Activated naive CD4-positive, alpha-beta T cell treated with anti-CD3 and anti-CD28 coated beads, Interleukin-2, amount 50 U/mL, for 72 hours (primary cell): ENCODE results near the gene RFTN1. TPM values are rescaled to one million over a fixed set of nuclear protein-coding genes. Genes with fewer than 3 reads are reported as not detected.

ENCODE experiments used
- ATAC-seq, 2 donors: fragments of 150-1000 bp; cut with Tn5 transposase; 2 replicates each; pipeline ENCODE4 v1.10.0; 2021; ENCODE audit warnings: mild to moderate bottlenecking in 2 of 2, moderate library complexity in 2 of 2
- DNase-seq, 2 donors: peaks; one replicate each; pipeline ENCODE4 v3.0.0; 2021 to 2022; ENCODE audit warnings: low spot score in 2 of 2
- H3K27ac Mint-ChIP-seq, 2 donors: one replicate each; pipeline ENCODE4 v1.8.0; 2022; ENCODE audit warnings: mild to moderate bottlenecking in 2 of 2, mixed read lengths in 2 of 2
- H3K36me3 Mint-ChIP-seq, 2 donors: one replicate each; pipeline ENCODE4 v1.8.0; 2022; ENCODE audit warnings: mixed read lengths in 2 of 2
- H3K9me3 Mint-ChIP-seq, 2 donors: one replicate each; pipeline ENCODE4 v1.8.0; 2022; ENCODE audit warnings: mixed read lengths in 2 of 2
- total RNA-seq, 2 donors: library from RNA; stranded (reverse); gene quantifications; one replicate each; pipeline ENCODE4 v1.2.3, GENCODE V29; 2022

Gene RFTN1
- total RNA-seq, 2 donors from 2014 or later: 94.3 to 111 TPM

GRCh38 chr3:16485395-16485992 lies 28.0 kb downstream of the RFTN1 start:
- peak overlapping the region in 1 of 2 donors; percentile 44 for H3K27ac Mint-ChIP-seq
- peaks cover 19 to 62% of the 10 kb centered on the region in 2 donors for H3K36me3 Mint-ChIP-seq
- H3K9me3 Mint-ChIP-seq: no peaks in the 10 kb centered on the region
- ATAC-seq: no peak
- no peak for DNase-seq

- H3K9me3 Mint-ChIP-seq: no peaks in the 10 kb centered on the region
- no peak for ATAC-seq
- H3K27ac Mint-ChIP-seq: peak overlapping the region in 1 of 2 donors; percentile 44
Observed at GRCh38 chr3:16484984-16485383, 28.5 kb downstream of the RFTN1 start.

DNA sequence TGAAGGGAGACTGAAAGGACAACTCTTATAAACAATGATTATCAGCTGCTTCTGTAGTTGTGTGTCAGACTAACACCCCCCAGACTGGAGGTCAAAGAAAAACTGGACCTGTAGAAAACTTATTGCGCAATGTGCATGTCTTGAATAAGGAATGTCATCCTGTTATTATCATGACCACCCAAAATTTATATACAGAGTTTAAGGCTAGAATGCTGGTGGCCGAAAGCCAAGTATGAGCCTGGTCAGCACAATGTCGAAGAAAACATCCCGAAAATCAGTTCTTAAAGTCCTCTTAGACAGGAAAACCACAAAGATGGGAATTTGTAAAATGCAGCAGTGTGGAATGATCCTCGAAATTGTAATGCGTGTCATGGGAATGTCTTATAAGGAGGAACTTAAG lies 29.3 kb downstream of the RFTN1 start:
- DNase-seq (no peak), ATAC-seq (no peak)
- Mint-ChIP-seq H3K27ac (peak overlapping the region in 1 of 2 donors; percentile 76), H3K9me3 (no peaks in the 10 kb centered on the region), H3K36me3 (peaks cover 9 to 62% of the 10 kb centered on the region in 2 donors)

More at GRCh38 chr3:16484984-16485383, 28.5 kb downstream of the RFTN1 start:
- no peak for DNase-seq
- peaks cover 17 to 62% of the 10 kb centered on the region in 2 donors for H3K36me3 Mint-ChIP-seq

GRCh38 chr3:16482770-16483531 lies 30.5 kb downstream of the RFTN1 start:
- H3K36me3 Mint-ChIP-seq: peaks cover 7 to 60% of the 10 kb centered on the region in 2 donors
- peak overlapping the region; percentile 76 to 92 for H3K27ac Mint-ChIP-seq
- DNase-seq (peak in 1 of 2 donors; percentile 21), ATAC-seq (peak; percentile 41 to 67)
- H3K9me3 Mint-ChIP-seq: no peaks in the 10 kb centered on the region

GRCh38 chr3:16482194-16482769 lies 31.2 kb downstream of the RFTN1 start:
- no peaks in the 10 kb centered on the region for H3K9me3 Mint-ChIP-seq
- peak; percentile 52 to 73 for ATAC-seq
- no peak for DNase-seq
- peaks cover 9 to 67% of the 10 kb centered on the region in 2 donors for H3K36me3 Mint-ChIP-seq
- H3K27ac Mint-ChIP-seq: peak overlapping the region; percentile 76 to 92

- no peaks in the 10 kb centered on the region for H3K9me3 Mint-ChIP-seq
- ATAC-seq: no peak
- peak overlapping the region; percentile 0 to 76 for H3K27ac Mint-ChIP-seq
- DNase-seq: no peak
- peaks cover 16 to 68% of the 10 kb centered on the region in 2 donors for H3K36me3 Mint-ChIP-seq
Observed at GRCh38 chr3:16481546-16481897, 32.0 kb downstream of the RFTN1 start.

DNA sequence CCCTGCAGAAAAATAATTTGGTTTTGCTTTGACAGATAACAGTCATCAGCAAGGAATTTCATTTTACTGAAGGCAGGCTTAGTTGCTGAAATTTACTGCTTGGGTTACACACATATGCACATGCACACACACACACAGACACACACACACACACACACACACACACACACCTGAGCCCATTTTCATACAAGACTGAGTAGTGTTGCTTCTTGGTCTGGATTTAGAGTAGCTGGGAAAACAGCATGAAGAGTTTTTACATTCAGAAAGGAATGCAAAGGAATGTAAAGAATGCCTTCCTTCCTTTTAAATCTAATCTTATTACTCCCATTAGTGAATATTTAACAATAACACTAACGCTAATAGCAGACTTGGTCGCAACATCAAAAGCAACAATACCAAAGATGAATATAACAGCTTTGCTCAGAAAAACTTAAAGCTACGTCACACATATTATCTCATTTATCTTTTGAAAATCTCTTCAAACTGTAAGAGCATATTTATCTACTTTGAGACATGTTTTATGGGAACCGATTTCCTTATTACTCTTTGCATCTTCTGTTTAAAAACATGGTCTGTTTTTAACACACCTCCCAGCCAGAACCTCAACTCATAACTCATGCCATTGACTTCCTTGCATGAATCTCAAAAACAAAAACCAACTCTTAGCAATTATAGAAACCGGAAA lies 32.5 kb downstream of the RFTN1 start:
- H3K36me3 Mint-ChIP-seq: peaks cover 21 to 68% of the 10 kb centered on the region in 2 donors
- H3K27ac Mint-ChIP-seq: peak overlapping the region; percentile 0 to 76
- ATAC-seq (no peak), DNase-seq (no peak)
- H3K9me3 Mint-ChIP-seq: no peaks in the 10 kb centered on the region

DNA sequence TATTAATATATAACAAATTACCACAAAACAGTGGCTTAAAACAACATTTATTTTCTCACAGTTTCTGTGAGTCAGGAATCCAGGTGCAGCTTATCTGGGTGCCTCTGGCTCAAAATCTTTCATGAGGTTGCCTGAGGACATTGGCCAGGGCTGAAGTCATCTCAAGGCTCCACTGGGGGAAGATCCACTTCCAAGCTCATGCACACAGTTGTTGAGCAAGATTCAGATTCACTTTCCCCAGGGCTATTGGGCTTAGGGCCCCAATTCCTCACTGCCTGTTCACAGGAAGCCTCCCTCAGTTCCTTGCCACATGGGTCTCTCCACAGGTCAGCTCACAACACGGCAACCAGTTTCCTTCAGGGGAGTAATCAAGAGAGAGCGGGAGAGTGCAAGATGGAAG lies 35.0 kb downstream of the RFTN1 start:
- Mint-ChIP-seq H3K36me3 (peaks cover 41 to 73% of the 10 kb centered on the region in 2 donors), H3K27ac (peak overlapping the region in 1 of 2 donors; percentile 59), H3K9me3 (no peaks in the 10 kb centered on the region)
- no peak for ATAC-seq
- DNase-seq: no peak

DNA sequence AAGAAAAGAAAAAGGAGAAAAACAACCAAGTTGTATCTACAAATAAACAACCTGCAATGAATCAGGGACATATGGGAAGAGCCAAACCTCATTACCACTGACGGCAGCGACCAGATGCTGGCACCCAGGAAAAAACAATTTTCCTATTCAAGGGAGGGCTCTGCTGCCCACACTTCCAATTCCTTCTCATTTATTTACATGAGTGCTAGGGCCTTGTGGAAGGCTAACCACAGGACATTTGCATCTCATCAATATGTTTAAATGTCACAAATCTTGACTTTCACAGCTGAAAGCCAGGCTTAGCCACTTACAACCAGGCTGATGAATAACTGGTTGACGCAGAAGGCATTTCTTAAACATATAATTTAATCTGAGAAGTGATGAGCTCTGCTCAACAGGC lies 36.0 kb downstream of the RFTN1 start:
- Mint-ChIP-seq H3K27ac (peak overlapping the region; percentile 9 to 24), H3K9me3 (no peaks in the 10 kb centered on the region), H3K36me3 (peaks cover 42 to 77% of the 10 kb centered on the region in 2 donors)
- no peak for DNase-seq
- no peak for ATAC-seq

GRCh38 chr3:16477056-16477455 lies 36.4 kb downstream of the RFTN1 start:
- Mint-ChIP-seq H3K27ac (peak overlapping the region; percentile 9 to 24), H3K9me3 (no peaks in the 10 kb centered on the region), H3K36me3 (peaks cover 45 to 82% of the 10 kb centered on the region in 2 donors)
- DNase-seq (no peak), ATAC-seq (no peak)

- Mint-ChIP-seq H3K9me3 (no peaks in the 10 kb centered on the region), H3K27ac (peak overlapping the region in 1 of 2 donors; percentile 9), H3K36me3 (peaks cover 48 to 86% of the 10 kb centered on the region in 2 donors)
- DNase-seq (no peak), ATAC-seq (peak; percentile 56 to 71)
Observed at GRCh38 chr3:16476636-16477035, 36.9 kb downstream of the RFTN1 start.

DNA sequence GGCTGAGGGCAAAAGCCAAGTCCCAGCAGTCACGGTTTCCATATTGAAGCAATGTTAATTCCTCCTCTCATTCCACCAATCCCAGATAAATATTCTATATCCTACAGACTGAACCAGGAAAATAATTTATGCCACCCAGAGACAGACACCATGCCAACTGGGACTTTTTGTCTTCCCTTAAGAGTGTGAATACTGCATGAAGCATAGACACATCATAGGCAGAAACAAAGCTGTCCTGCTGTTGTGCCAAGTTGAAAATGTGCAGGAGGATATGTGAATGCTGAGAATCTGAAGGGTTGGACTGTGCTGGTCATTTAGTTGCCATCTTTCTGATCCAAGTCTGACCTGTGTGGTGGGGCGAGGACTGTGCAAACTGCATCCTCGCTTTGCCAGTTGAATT lies 37.7 kb downstream of the RFTN1 start:
- no peak for ATAC-seq
- H3K36me3 Mint-ChIP-seq: peaks cover 48 to 90% of the 10 kb centered on the region in 2 donors
- no peak for DNase-seq
- H3K27ac Mint-ChIP-seq: peak overlapping the region in 1 of 2 donors; percentile 9
- H3K9me3 Mint-ChIP-seq: no peaks in the 10 kb centered on the region

DNA sequence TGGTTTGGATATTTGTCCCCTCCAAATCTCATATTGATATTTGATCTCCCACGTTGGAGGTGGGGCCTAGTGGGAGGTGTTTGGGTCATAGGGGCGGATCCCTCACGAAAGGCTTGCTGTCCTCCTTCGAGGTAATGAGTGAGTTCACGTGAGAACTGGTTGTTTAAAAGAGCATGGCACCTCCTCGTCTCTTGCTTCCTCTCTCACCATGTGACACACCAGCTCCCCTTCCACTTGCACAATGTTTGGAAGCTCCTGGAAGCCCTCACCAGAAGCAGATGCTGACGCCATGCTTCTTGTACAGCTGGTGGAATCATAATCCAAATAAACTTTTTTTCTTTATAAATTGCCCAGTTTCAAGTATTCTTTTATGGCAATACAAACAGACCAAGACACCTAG lies 38.6 kb downstream of the RFTN1 start:
- ATAC-seq (no peak), DNase-seq (no peak)
- Mint-ChIP-seq H3K9me3 (peaks cover 0 to 6% of the 10 kb centered on the region in 2 donors), H3K27ac (peak overlapping the region in 1 of 2 donors; percentile 36), H3K36me3 (peaks cover 55 to 94% of the 10 kb centered on the region in 2 donors)

DNA sequence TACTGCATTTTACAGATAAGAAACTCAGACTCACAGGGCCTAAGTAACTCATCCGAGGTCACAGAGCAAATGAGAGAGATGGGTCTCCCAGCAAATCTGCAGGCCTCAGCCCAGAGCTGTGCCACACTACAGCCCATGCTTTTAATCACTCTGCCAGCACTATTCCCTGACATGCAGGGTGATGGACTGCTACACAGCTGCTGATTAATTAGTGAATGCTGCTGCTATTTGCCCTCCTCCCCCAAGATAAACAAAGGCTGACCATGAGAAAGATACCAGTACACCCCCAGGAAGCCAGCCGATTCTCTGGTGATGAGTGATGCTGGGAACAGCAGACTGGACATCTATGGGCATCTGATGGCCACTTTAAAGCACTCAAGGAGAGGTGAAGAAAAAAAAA lies 39.3 kb downstream of the RFTN1 start:
- ATAC-seq: no peak
- DNase-seq: no peak
- Mint-ChIP-seq H3K27ac (no peak overlapping the region), H3K36me3 (peaks cover 55 to 93% of the 10 kb centered on the region in 2 donors), H3K9me3 (peaks cover 0 to 7% of the 10 kb centered on the region in 2 donors)

- Mint-ChIP-seq H3K36me3 (peaks cover 48 to 91% of the 10 kb centered on the region in 2 donors), H3K27ac (peak overlapping the region in 1 of 2 donors; percentile 5), H3K9me3 (peaks cover 0 to 7% of the 10 kb centered on the region in 2 donors)
- DNase-seq (no peak), ATAC-seq (no peak)
Observed at GRCh38 chr3:16472593-16472992, 40.9 kb downstream of the RFTN1 start.

DNA sequence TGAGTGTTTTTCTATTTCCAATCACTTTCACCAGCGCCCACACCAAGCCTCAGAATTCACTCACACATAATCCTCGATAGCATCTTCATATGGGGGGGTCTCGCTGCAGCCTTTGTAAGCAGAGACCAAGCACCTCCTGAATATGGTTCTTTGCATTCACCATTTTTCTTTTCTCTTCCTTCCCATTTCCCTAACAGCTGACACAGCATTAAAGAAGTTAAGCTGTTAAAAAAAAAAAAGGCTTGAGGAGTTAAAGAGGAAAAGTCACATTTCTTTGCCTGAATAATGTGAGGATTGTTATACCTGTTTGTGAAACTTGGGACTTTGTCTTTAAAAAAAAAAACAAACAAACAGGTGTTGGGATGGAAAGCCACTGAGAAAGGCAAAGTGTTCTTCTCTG lies 41.6 kb downstream of the RFTN1 start:
- ATAC-seq (no peak), DNase-seq (no peak)
- Mint-ChIP-seq H3K9me3 (peaks cover 0 to 7% of the 10 kb centered on the region in 2 donors), H3K36me3 (peaks cover 47 to 91% of the 10 kb centered on the region in 2 donors), H3K27ac (no peak overlapping the region)

GRCh38 chr3:16470590-16470989 lies 42.9 kb downstream of the RFTN1 start:
- DNase-seq (no peak), ATAC-seq (no peak)
- Mint-ChIP-seq H3K27ac (peak overlapping the region; percentile 33 to 88), H3K36me3 (peaks cover 41 to 91% of the 10 kb centered on the region in 2 donors), H3K9me3 (peaks cover 0 to 7% of the 10 kb centered on the region in 2 donors)
